NCI-H2107 (cell line): ENCODE data around the gene KBTBD3.

Source experiments
- DNase-seq: peaks from one replicate; lab custom pipeline; 2025; lab: John Stamatoyannopoulos, UW

Gene KBTBD3

DNA sequence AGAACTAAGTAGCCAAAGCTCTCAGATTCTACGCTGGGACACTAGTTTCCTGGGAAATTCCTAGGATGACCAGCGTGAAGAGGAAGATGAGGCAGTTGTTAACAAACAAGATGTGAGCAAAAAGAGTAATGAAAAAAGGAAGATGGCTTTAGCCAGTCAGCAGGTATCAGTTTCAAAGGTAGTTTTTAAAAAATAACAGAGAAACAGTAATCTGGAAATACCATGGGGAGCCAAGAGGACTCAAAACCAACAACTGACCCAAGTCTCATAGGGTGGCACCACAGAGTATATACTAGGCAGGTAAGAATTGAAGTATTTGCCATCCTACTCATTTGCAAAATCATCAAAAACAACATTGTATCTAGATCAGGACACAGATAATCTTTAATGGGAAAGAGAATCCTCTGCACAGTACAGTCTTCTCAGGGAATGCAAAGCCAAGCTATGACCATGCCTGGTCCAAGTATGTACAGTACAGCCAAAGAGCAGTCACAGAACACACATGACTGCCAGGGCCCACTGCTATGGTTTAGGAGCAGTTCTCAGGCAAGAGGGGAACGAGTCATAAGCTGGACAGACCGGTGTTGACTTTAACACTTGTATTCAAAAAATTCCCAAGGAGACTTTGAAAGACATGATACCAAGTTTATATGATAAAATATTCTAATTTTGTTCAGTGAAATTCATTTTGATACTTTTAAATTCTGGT lies 75.7 kb downstream of the KBTBD3 start:
- no peak for DNase-seq
